HepG2 (cell line): ENCODE results near the gene ATP8A1. TPM values are rescaled to one million over a fixed set of nuclear protein-coding genes. Genes with fewer than 3 reads are reported as not detected.

ENCODE experiments used
- E2F2 ChIP-seq: sonication (generic); formaldehyde crosslinking; IDR thresholded peaks from 2 replicates; pipeline ENCODE4 v1.4.0; 2020; ENCODE audit warnings: missing genetic modification reagents, borderline replicate concordance
- FOXA1 ChIP-seq, 2 experiments: fragments of 450-650 bp in 1 of 2; sonication (generic) in 1 of 2; formaldehyde crosslinking in 1 of 2; IDR thresholded peaks; 2 replicates each; pipeline versions ENCODE4 v1.4.0 to v1.6.1; 2016 to 2020; ENCODE audit warnings: missing genetic modification reagents in 1 of 2
- HMGA1 ChIP-seq: sonication (generic); formaldehyde crosslinking; conservative IDR thresholded peaks from 2 replicates; pipeline ENCODE4 v1.4.0; 2020; ENCODE audit warnings: missing genetic modification reagents
- HNRNPK ChIP-seq: fragments of 200-400 bp; formaldehyde crosslinking; IDR thresholded peaks from 2 replicates; pipeline ENCODE4 v1.6.1; 2018; ENCODE audit warnings: low read length, low read depth, moderate library complexity, mild to moderate bottlenecking; ENCODE audit not compliant: poor library complexity, severe bottlenecking
- JUN ChIP-seq: sonication (generic); formaldehyde crosslinking; IDR thresholded peaks from 2 replicates; pipeline ENCODE4 v1.4.0; 2020; ENCODE audit warnings: mild to moderate bottlenecking, missing genetic modification reagents
- MEIS2 ChIP-seq: sonication (generic); formaldehyde crosslinking; IDR thresholded peaks from 2 replicates; pipeline ENCODE4 v1.9.0; 2021; ENCODE audit warnings: mild to moderate bottlenecking, missing genetic modification reagents
- PRPF4 ChIP-seq: fragments of 200-400 bp; formaldehyde crosslinking; IDR thresholded peaks from 2 replicates; pipeline ENCODE4 v1.6.1; 2016; ENCODE audit warnings: low read length, low read depth; ENCODE audit not compliant: poor library complexity, severe bottlenecking
- RFXANK ChIP-seq: IDR thresholded peaks from 2 replicates; pipeline ENCODE4 v1.6.1; 2016
- WIZ ChIP-seq: sonication (generic); formaldehyde crosslinking; IDR thresholded peaks from 2 replicates; pipeline ENCODE4 v1.5.1; 2020; ENCODE audit warnings: mild to moderate bottlenecking, missing genetic modification reagents
- ZNF354B ChIP-seq: sonication (generic); formaldehyde crosslinking; IDR thresholded peaks from 2 replicates; pipeline ENCODE4 v1.8.0; 2022; ENCODE audit warnings: mild to moderate bottlenecking, missing genetic modification reagents
- ZNF607 ChIP-seq: sonication (generic); formaldehyde crosslinking; IDR thresholded peaks from 2 replicates; pipeline ENCODE4 v1.5.1; 2020; ENCODE audit warnings: missing genetic modification reagents, mild to moderate bottlenecking, borderline replicate concordance
- polyA plus RNA-seq, 8 experiments: library from polyadenylated mRNA; depleted of rRNA in 3 of 8; stranded (reverse) in 7 of 8; unstranded in 1 of 8; fragments of >200 nt; fragmentation: Illumina TruSeq in 4 of 8; extraction: Trizol in 4 of 8; gene quantifications; 2 replicates each; pipeline versions ENCODE4 v1.2.1 to v1.2.3, GENCODE V29; 2011 to 2016; ENCODE audit warnings: low read depth in 4 of 8, missing spikeins in 1 of 8, mixed read lengths in 1 of 8; ENCODE audit not compliant: insufficient read depth in 1 of 8
- total RNA-seq, 5 experiments: library from RNA; depleted of rRNA; stranded (reverse); fragments of >200 nt; fragmentation: Illumina TruSeq; extraction: Trizol; gene quantifications; 2 replicates each; pipeline ENCODE4 v1.2.3, GENCODE V29; 2016; ENCODE audit warnings: low read depth in 1 of 5
- TF ChIP-seq, protein P1 (sequence below): sonication (generic); formaldehyde crosslinking; conservative IDR thresholded peaks from 2 replicates; pipeline ENCODE4 v1.4.0; 2020; ENCODE audit warnings: missing genetic modification reagents
- TF ChIP-seq, protein P2 (sequence below): sonication (generic); formaldehyde crosslinking; IDR thresholded peaks from 2 replicates; pipeline ENCODE4 v1.5.0; 2020; ENCODE audit warnings: missing genetic modification reagents, mild to moderate bottlenecking, borderline replicate concordance
- TF ChIP-seq, protein P3 (sequence below): IDR thresholded peaks from 2 replicates; pipeline ENCODE4 v1.6.1; 2012; ENCODE audit warnings: low read length, improper control_type of control experiment
- TF ChIP-seq, protein P4 (sequence below): sonication (generic); formaldehyde crosslinking; IDR thresholded peaks from 2 replicates; pipeline ENCODE4 v1.4.0; 2020; ENCODE audit warnings: missing genetic modification reagents

Gene ATP8A1
- total and polyA plus RNA-seq, 2 of the 13 experiments (the other 11 are each of a cell fraction or from before 2014, with no cell fraction given), result 1.7 to 6.2 TPM

GRCh38 chr4:42656944-42657792 lies at the start of gene ATP8A1 (continued):
- TF ChIP-seq E2F2 (CRISPR knock-in tag) (no peak), MEIS2 (peak; percentile 19; the same call in 1 of the 2 replicates), JUN (CRISPR knock-in tag) (0 out of 2 replicates have a peak, but pooled peaks have one; percentile 16), ZNF607 (CRISPR knock-in tag) (no peak; the same call in 1 of the 2 replicates), HNRNPK (no peak), WIZ (CRISPR knock-in tag) (0 out of 2 replicates have a peak, but pooled peaks have one; percentile 20), FOXA1 (IDR thresholded peaks at IDR 0.05) (no peak), FOXA1 (CRISPR knock-in tag; IDR thresholded peaks at IDR 0.05) (no peak), ZNF354B (CRISPR knock-in tag) (no peak), HMGA1 (CRISPR knock-in tag) (no peak), PRPF4 (no peak), RFXANK (CRISPR knock-in tag) (no peak)
- TF ChIP-seq, protein P1, sequence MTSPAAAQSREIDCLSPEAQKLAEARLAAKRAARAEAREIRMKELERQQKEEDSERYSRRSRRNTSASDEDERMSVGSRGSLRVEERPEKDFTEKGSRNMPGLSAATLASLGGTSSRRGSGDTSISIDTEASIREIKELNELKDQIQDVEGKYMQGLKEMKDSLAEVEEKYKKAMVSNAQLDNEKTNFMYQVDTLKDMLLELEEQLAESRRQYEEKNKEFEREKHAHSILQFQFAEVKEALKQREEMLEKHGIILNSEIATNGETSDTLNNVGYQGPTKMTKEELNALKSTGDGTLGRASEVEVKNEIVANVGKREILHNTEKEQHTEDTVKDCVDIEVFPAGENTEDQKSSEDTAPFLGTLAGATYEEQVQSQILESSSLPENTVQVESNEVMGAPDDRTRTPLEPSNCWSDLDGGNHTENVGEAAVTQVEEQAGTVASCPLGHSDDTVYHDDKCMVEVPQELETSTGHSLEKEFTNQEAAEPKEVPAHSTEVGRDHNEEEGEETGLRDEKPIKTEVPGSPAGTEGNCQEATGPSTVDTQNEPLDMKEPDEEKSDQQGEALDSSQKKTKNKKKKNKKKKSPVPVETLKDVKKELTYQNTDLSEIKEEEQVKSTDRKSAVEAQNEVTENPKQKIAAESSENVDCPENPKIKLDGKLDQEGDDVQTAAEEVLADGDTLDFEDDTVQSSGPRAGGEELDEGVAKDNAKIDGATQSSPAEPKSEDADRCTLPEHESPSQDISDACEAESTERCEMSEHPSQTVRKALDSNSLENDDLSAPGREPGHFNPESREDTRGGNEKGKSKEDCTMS, result no peak
- TF ChIP-seq, protein P2, sequence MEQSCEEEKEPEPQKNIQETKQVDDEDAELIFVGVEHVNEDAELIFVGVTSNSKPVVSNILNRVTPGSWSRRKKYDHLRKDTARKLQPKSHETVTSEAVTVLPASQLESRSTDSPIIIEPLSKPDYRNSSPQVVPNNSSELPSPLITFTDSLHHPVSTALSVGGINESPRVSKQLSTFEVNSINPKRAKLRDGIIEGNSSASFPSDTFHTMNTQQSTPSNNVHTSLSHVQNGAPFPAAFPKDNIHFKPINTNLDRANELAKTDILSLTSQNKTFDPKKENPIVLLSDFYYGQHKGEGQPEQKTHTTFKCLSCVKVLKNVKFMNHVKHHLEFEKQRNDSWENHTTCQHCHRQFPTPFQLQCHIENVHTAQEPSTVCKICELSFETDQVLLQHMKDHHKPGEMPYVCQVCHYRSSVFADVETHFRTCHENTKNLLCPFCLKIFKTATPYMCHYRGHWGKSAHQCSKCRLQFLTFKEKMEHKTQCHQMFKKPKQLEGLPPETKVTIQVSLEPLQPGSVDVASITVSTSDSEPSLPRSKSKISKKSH, result peak; percentile 88
- TF ChIP-seq, protein P3, sequence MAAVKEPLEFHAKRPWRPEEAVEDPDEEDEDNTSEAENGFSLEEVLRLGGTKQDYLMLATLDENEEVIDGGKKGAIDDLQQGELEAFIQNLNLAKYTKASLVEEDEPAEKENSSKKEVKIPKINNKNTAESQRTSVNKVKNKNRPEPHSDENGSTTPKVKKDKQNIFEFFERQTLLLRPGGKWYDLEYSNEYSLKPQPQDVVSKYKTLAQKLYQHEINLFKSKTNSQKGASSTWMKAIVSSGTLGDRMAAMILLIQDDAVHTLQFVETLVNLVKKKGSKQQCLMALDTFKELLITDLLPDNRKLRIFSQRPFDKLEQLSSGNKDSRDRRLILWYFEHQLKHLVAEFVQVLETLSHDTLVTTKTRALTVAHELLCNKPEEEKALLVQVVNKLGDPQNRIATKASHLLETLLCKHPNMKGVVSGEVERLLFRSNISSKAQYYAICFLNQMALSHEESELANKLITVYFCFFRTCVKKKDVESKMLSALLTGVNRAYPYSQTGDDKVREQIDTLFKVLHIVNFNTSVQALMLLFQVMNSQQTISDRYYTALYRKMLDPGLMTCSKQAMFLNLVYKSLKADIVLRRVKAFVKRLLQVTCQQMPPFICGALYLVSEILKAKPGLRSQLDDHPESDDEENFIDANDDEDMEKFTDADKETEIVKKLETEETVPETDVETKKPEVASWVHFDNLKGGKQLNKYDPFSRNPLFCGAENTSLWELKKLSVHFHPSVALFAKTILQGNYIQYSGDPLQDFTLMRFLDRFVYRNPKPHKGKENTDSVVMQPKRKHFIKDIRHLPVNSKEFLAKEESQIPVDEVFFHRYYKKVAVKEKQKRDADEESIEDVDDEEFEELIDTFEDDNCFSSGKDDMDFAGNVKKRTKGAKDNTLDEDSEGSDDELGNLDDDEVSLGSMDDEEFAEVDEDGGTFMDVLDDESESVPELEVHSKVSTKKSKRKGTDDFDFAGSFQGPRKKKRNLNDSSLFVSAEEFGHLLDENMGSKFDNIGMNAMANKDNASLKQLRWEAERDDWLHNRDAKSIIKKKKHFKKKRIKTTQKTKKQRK, result no peak
- TF ChIP-seq, protein P4, sequence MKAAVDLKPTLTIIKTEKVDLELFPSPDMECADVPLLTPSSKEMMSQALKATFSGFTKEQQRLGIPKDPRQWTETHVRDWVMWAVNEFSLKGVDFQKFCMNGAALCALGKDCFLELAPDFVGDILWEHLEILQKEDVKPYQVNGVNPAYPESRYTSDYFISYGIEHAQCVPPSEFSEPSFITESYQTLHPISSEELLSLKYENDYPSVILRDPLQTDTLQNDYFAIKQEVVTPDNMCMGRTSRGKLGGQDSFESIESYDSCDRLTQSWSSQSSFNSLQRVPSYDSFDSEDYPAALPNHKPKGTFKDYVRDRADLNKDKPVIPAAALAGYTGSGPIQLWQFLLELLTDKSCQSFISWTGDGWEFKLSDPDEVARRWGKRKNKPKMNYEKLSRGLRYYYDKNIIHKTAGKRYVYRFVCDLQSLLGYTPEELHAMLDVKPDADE, result no peak
